Activated gamma-delta T cell treated with Interleukin-2 at 50 U/mL for 16 hours (primary cell): ENCODE results near the gene IL25.
A peak's percentile ranks its signal among the peaks of the same experiment; 100 is the strongest.
"Not testable (repeated sequence)": the region's sequence is repeated elsewhere in the genome, so short reads cannot be mapped to it uniquely, and the experiment has no call there.

Experiments used
- DNase-seq: peaks from one replicate; pipeline ENCODE4 v3.0.0-alpha.2; 2020

The IL25 gene

DNA sequence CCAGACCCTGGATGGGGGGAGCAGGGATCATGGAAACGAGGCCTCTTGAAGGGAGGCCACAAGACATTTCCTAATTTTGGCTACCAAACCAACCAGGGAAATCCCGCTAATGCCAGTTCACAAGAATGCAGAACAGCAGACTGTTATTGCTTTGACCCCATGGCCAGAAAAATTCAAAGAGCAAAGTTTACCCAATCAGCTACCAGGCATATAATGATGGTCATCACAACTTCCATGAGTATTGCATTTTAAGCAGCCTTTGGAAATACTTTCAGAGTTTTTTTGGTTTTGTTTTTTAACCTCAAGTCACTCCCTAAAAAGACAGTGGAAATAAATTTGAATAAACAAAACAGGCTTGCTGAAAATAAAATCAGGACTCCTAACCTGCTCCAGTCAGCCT lies at the start of gene IL25:
TSS of gene IL25 (plus strand) at position 301 of the 400 bp plus-strand sequence.
- no peak for DNase-seq

- DNase-seq: no peak
These were observed 48.7 kb upstream of the IL25 start for GRCh38 chr14:23323838-23324454.

GRCh38 chr14:23324455-23324846 lies 48.2 kb upstream of the IL25 start:
- no peak for DNase-seq

- no peak for DNase-seq
These were observed 47.6 kb upstream of the IL25 start for GRCh38 chr14:23324993-23325392.

GRCh38 chr14:23325746-23326145 lies 46.9 kb upstream of the IL25 start:
- not testable (repeated sequence) for DNase-seq

- DNase-seq: no peak
These were observed 45.9 kb upstream of the IL25 start for GRCh38 chr14:23326491-23327332.

- DNase-seq: peak; percentile 69
These were observed 44.5 kb upstream of the IL25 start for GRCh38 chr14:23327947-23328744.

DNA sequence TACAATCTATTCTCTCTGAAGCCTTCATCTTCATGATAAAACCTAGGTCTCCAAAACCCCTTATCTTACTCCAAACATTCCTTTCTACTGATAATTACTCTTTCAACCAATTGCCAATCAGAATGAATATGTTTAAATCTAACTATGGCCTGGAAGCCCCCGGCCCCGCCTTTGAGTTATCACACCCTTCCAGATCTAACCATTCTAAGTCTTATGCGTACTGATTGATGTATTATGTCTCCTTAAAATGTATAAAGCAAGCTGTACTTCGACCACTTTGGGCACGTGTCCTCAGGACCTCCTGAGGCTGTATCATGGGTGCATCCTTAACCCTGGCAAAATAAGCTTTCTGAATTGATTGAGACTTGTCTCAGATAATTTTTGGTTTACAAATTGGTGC lies 37.0 kb upstream of the IL25 start:
- no peak for DNase-seq

- no peak for DNase-seq
These were observed 32.9 kb upstream of the IL25 start for GRCh38 chr14:23339506-23340268.

DNA sequence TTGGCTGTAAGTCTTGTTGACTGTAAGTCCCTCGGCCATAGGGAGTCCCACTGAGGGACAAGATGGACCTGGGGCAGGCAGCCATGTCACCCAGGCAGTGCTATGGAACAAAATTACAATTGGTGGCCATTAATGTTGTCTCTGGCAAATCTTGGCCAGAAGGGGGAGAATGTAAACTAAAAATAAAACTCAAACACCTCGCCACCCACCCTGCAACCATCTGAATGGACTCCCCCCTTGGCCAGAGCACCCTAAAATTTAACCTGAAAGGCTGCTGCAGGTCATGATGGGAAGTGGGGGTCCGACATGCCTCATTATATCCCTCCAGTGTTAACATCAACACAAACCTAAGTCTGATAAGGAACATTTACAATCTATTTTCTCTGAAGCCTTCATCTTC lies 28.1 kb upstream of the IL25 start:
- no peak for DNase-seq

DNA sequence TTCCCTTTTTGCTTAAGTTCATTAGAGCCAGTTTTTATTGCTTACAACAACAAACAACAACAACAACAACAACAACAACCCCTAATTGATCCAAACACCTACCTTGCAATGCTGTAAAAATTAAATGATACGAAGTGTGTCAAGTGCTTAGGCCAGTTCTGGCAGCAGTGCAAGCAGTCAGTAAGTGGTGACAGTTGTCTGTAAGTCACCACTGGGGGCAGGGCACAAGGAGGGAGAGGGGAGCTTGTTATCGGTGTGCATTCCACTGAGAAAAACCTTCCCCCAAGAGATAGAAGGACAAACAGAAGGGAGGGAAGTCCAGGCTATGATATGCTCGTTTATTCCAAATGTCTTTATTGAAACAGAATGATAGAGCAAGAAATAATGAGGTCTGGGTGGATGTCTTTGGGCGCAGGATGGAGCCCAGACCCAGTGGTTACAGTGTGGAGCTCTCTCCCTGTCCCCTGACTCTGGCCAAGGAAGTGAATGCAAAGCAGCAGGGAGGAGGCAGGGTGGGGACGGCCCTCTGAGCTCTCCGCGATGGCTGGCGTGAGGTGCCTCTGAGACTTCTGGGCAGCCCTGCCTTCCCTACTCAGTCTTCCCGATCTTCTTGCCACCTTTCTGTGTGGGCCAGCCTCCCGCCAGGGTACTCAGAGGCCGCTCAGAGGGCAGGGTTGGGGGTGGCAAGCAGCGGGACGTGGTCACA lies 26.5 kb upstream of the IL25 start:
- DNase-seq: no peak

- DNase-seq: no peak
These were observed 25.8 kb upstream of the IL25 start for GRCh38 chr14:23346693-23347405.

DNA sequence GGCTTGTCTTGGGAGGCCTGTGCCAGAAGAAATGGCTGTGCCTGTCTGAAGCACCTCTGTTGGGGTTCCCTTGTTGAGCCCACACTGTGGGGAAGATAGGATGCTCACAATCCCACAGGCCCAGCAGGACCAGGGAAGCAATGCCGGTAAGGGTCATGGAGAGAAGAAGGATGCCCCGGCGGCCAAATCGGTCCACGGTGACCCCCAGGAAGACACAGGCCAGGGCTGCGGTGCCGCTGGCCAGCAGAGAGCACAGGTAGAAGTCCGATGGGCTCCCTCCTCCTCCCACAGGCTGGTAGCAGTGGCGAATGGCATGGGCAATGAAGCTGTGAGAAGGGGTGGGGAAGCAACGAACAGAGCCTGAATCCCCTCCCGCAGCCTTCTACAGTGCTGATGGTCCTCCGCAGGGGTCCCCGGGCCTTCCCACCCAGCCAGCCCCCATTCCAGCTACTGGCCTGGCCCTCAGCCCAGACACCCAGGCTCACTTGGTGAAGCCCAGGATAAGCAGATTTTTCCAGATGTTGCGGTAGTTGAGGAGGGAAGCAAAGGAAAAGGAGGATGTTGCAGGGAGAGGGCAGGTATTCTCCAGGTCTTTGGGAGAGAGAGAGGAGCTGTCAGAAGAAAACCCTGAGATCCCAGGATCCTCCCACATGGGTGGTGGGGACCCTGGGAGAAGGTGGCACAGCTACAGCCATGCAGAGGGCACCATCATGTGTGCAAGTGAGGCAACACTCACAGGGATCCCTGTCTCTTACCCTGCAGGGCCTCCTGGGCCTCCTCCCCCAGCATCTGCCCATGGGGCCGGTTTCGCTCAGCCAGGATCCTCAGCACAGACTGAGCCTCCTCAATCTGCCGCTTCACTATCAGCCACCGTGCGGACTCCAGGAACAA lies 25.0 kb upstream of the IL25 start:
- DNase-seq: no peak

- no peak for DNase-seq
These were observed 24.3 kb upstream of the IL25 start for GRCh38 chr14:23348297-23348655.

DNA sequence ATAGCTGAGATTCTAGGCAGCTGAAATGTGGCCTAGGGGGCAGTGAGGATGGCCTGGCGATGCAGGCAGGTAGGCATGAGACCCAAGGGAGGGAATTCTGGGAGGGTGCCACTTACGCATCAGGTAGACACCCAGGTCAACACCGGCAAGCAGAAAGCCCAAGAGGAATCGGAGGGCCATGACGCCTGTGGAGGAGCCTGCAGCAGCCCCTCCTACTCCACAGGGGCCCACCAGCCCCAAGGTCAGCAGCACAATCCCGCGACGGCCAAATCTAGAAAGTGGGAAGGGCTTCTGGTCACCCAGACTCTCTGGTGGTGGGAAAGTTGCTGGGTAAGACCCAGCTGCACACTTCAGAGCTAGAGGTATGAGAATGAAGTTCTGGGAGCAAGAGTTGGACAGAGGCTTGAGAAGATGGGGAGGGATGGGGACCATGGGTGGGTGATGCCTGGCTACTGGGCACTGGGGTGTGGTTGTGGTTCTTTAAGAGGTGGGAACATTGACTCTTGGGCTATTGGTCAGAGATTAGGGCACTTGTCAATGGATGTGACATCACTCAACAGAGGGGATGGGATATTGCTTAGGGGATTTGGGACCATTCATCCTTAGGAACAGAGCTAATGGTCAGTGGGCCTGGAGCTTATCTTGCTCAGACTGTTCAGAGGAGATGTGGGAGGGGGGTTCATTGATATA lies 23.3 kb upstream of the IL25 start:
- DNase-seq: no peak

GRCh38 chr14:23351681-23352505 lies 20.7 kb upstream of the IL25 start:
- DNase-seq: no peak

DNA sequence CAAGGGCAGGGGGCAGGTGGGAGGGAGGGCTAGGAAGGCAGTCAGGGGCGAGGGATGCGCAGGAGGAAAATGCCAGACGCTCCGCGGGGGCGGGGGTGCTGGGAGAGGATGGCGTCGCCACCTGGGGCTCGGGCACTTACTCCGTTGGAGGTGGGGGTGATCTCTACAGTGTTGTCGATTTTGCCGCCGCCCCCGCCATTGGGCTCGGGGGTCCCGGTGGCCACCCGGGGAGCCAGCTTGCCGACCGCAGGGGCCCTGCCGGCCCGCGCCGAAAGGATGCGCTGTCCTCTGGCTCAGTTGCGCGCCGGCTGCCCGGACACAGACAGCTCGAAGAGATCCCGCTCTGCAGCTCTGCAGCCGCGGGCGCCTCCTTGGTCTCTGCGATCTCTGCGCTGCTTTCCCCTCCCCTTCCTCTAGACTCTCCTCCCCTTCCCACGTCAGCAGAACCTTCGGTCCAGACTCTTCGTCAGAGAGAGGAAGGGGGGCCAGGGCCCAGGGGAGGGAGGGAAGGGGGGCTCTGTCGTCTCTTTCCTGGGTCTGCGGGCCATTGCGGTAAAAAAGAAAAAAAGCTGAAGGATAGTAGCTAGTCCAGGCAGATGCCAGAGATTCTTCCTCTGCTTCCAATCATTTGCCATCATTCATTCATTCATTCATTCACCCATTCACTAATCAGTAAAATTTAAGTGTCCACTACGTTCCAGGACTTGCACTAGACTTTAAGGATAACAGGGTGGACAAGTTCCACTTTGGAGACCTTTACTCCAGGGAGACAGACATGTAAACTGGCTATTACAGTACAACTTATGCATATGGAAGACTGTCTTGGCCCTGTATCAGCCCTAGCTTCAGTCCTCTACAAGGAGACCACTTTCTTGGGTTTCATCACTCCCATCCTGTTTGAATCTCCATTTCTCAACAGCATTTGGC lies 19.8 kb upstream of the IL25 start, which contains the start of gene SLC22A17:
TSS of gene SLC22A17 (minus strand) at position 382 of the 927 bp plus-strand sequence.
- peak; percentile 29 for DNase-seq

DNA sequence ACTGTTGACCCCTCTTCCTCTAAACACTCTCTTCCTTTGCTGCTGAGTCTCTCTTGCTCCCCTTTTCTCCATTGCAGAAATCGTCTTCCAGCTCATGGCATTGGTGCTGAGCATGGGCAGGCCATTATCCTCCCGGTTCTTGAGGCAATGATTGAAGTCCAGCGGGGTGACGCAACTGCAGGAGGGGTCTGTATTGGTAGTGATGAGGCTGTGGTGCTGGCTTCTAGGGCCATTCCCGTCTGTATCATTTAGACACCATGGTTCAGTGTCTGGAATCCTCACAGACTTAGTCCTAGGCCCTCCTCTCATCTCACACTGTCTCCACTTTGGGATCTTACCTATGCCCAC lies 19.2 kb upstream of the IL25 start:
- no peak for DNase-seq
